Keratinocyte (primary cell): ENCODE measurements around the gene PRR36.

Experiments
- CTCF ChIP-seq, 3 experiments: IDR thresholded peaks in 1 of 3; conservative IDR thresholded peaks in 1 of 3; optimal IDR thresholded peaks in 1 of 3; 2 replicates in 2 of 3; 3 replicates in 1 of 3; pipeline versions ENCODE3 to v1.5.1; 2011; ENCODE audit warnings: low read length in 3 of 3, mild to moderate bottlenecking in 3 of 3, moderate library complexity in 2 of 3, control low read depth in 1 of 3, inconsistent platforms in 1 of 3; ENCODE audit not compliant: insufficient read depth in 2 of 3; ENCODE audit errors: extremely low read depth in 1 of 3
- EZH2 ChIP-seq: IDR thresholded peaks from one replicate; pipeline ENCODE4 v1.6.1; 2012; ENCODE audit warnings: inconsistent platforms, mild to moderate bottlenecking, low read length, moderate library complexity

GRCh38 chr19:7900401-7900870 is 26.2 kb upstream of the PRR36 start:
- no peak for TF ChIP-seq EZH2
- TF ChIP-seq CTCF (optimal IDR thresholded peaks at IDR 0.05 in 1 of 3, IDR thresholded peaks at IDR 0.05 in 1 of 3, conservative IDR thresholded peaks at IDR 0.05 in 1 of 3; ENCODE audit: extremely low read depth in 1 of 3, insufficient read depth in 2 of 3, low read length in 3 of 3): no peak
